NCI-H1092 (cell line): ENCODE measurements around the gene GALNT18.

ENCODE experiments used
- DNase-seq: peaks from one replicate; lab custom pipeline; 2025; lab: John Stamatoyannopoulos, UW

The GALNT18 gene

GRCh38 chr11:11312738-11313137 is 309.1 kb downstream of the GALNT18 start:
- no peak for DNase-seq

GRCh38 chr11:11311169-11311568 is 310.6 kb downstream of the GALNT18 start:
- no peak for DNase-seq

GRCh38 chr11:11309906-11310305 is 311.9 kb downstream of the GALNT18 start:
- no peak for DNase-seq

GRCh38 chr11:11308249-11308648 is 313.6 kb downstream of the GALNT18 start:
- no peak for DNase-seq

- no peak for DNase-seq
Measured at GRCh38 chr11:11306855-11307254, 314.9 kb downstream of the GALNT18 start.

- no peak for DNase-seq
Measured at GRCh38 chr11:11304550-11304949, 317.3 kb downstream of the GALNT18 start.

- no peak for DNase-seq
Measured at GRCh38 chr11:11302565-11302964, 319.2 kb downstream of the GALNT18 start.

GRCh38 chr11:11301212-11301611 is 320.6 kb downstream of the GALNT18 start:
- no peak for DNase-seq

GRCh38 chr11:11297578-11297977 is 324.2 kb downstream of the GALNT18 start:
- no peak for DNase-seq

- DNase-seq: peak; percentile 41
Measured at GRCh38 chr11:11296434-11296833, 325.4 kb downstream of the GALNT18 start.

- DNase-seq: no peak
Measured at GRCh38 chr11:11294551-11294855, 327.3 kb downstream of the GALNT18 start.

- no peak for DNase-seq
Measured at GRCh38 chr11:11293798-11294550, 327.8 kb downstream of the GALNT18 start.

GRCh38 chr11:11292839-11293238 is 329.0 kb downstream of the GALNT18 start:
- DNase-seq: no peak

- DNase-seq: peak; percentile 83
Measured at GRCh38 chr11:11291041-11292015, 330.5 kb downstream of the GALNT18 start.

GRCh38 chr11:11290354-11290753 is 331.5 kb downstream of the GALNT18 start:
- DNase-seq: no peak

- no peak for DNase-seq
Measured at GRCh38 chr11:11289669-11290068, 332.1 kb downstream of the GALNT18 start.

- no peak for DNase-seq
Measured at GRCh38 chr11:11288972-11289616, 332.7 kb downstream of the GALNT18 start.

GRCh38 chr11:11284481-11284880 is 337.3 kb downstream of the GALNT18 start:
- no peak for DNase-seq

- no peak for DNase-seq
Measured at GRCh38 chr11:11281626-11282025, 340.2 kb downstream of the GALNT18 start.

- no peak for DNase-seq
Measured at GRCh38 chr11:11280826-11281225, 341.0 kb downstream of the GALNT18 start.

- peak; percentile 47 for DNase-seq
Measured at GRCh38 chr11:11279956-11280689, 341.7 kb downstream of the GALNT18 start.

GRCh38 chr11:11272254-11272653 is 349.6 kb downstream of the GALNT18 start:
- no peak for DNase-seq
